Endothelial cell of umbilical vein (primary cell): ENCODE data around the gene ATXN2L. TPM values are rescaled to one million over a fixed set of nuclear protein-coding genes. Genes with fewer than 3 reads are reported as not detected.

Source experiments
- BruUV-seq: library from RNA; stranded (reverse); fragments of 400-500 nt; replicated peaks from 2 replicates; lab custom pipeline; 2021; lab: Mats Ljungman, UMichigan
- CTCF ChIA-PET: fragments of 300-600, 350-600 bp; sonication (Branson Sonifier 250); formaldehyde crosslinking; loops from one replicate; lab custom pipeline; 2021; ENCODE audit warnings: antibody characterized with exemption, inconsistent platforms; lab: Charles Lee
- POLR2A ChIA-PET: fragments of 300-600, 350-600 bp; sonication (Branson Sonifier 250); formaldehyde crosslinking; loops from one replicate; lab custom pipeline; 2021; ENCODE audit warnings: antibody characterized with exemption, inconsistent platforms; lab: Charles Lee
- DNase-seq: peaks from one replicate; pipeline ENCODE4 v3.0.0-alpha.2; 2011; ENCODE audit warnings: low read depth, low spot score
- FAIRE-seq: peaks from 2 replicates; lab custom pipeline; 2011; peaks lifted over from hg19 to GRCh38; lab: Jason Lieb, UNC
- H2AFZ ChIP-seq: 2 replicates; pipeline ENCODE4 v1.6.0; 2012; ENCODE audit warnings: low read depth, low read length, control low read depth, inconsistent platforms
- H3K27ac ChIP-seq: 2 replicates; pipeline ENCODE4 v1.5.1; 2011; ENCODE audit warnings: low read depth, mild to moderate bottlenecking, control low read depth, low read length, moderate library complexity; ENCODE audit not compliant: insufficient read depth
- H3K27me3 ChIP-seq, 2 experiments: 2 replicates each; pipeline versions ENCODE4 v1.6.0 to v1.6.1; 2011; ENCODE audit warnings: low read length in 2 of 2, mixed read lengths in 1 of 2; ENCODE audit not compliant: control insufficient read depth in 2 of 2, insufficient read depth in 2 of 2
- H3K36me3 ChIP-seq, 2 experiments: 2 replicates in 1 of 2; 3 replicates in 1 of 2; pipeline ENCODE4 v1.5.1; 2011; ENCODE audit warnings: low read length in 2 of 2, mild to moderate bottlenecking in 1 of 2, moderate library complexity in 1 of 2; ENCODE audit not compliant: control insufficient read depth in 2 of 2, insufficient read depth in 2 of 2; ENCODE audit errors: extremely low read depth in 1 of 2
- H3K4me1 ChIP-seq: 3 replicates; pipeline ENCODE4 v1.5.1; 2011; ENCODE audit warnings: mild to moderate bottlenecking, low read length; ENCODE audit not compliant: control insufficient read depth, insufficient read depth; ENCODE audit errors: extremely low read depth
- H3K4me2 ChIP-seq: 2 replicates; pipeline ENCODE4 v1.6.1; 2011; ENCODE audit warnings: low read length, control low read depth, mixed read lengths; ENCODE audit not compliant: insufficient read depth
- H3K4me3 ChIP-seq, 3 experiments: fragments of 200-600 bp in 1 of 3; sonication (generic), shearing (Covaris generic) in 1 of 3; replicated peaks in 1 of 3; 2 replicates each; pipeline ENCODE4 v1.5.1; 2011 to 2016; ENCODE audit warnings: control low read depth in 3 of 3, low read length in 3 of 3, mild to moderate bottlenecking in 2 of 3, inconsistent platforms in 1 of 3, low read depth in 1 of 3, moderate library complexity in 1 of 3; ENCODE audit not compliant: insufficient read depth in 1 of 3
- H3K79me2 ChIP-seq: 2 replicates; pipeline ENCODE4 v1.6.0; 2012; ENCODE audit warnings: low read length, inconsistent platforms; ENCODE audit not compliant: control insufficient read depth, insufficient read depth
- H3K9ac ChIP-seq: replicated peaks from 2 replicates; pipeline ENCODE3; 2011; ENCODE audit warnings: low read length, control low read depth; ENCODE audit not compliant: insufficient read depth; ENCODE audit errors: extremely low read depth
- H3K9me1 ChIP-seq: replicated peaks from 3 replicates; pipeline ENCODE4 v1.6.0; 2011; ENCODE audit warnings: mild to moderate bottlenecking, low read length; ENCODE audit not compliant: control insufficient read depth, insufficient read depth; ENCODE audit errors: extremely low read depth
- H3K9me3 ChIP-seq: replicated peaks from 2 replicates; pipeline ENCODE4 v1.5.1; 2012; ENCODE audit warnings: low read length, inconsistent platforms; ENCODE audit not compliant: control insufficient read depth, insufficient read depth
- H4K20me1 ChIP-seq: replicated peaks from 2 replicates; pipeline ENCODE3; 2011; ENCODE audit warnings: mild to moderate bottlenecking, low read length; ENCODE audit not compliant: control insufficient read depth, insufficient read depth; ENCODE audit errors: extremely low read depth
- EZH2 ChIP-seq: IDR thresholded peaks from 2 replicates; pipeline ENCODE4 v1.6.1; 2012; ENCODE audit warnings: borderline replicate concordance, low read depth, mild to moderate bottlenecking, moderate library complexity, low read length, inconsistent platforms; ENCODE audit not compliant: severe bottlenecking
- FOS ChIP-seq: IDR thresholded peaks from 2 replicates; pipeline ENCODE4 v1.6.1; 2011; ENCODE audit warnings: mild to moderate bottlenecking, low read length, moderate library complexity, borderline replicate concordance; ENCODE audit not compliant: insufficient read depth
- GATA2 ChIP-seq: IDR thresholded peaks from 2 replicates; pipeline ENCODE4 v1.7.0; 2011; ENCODE audit warnings: low read depth, mild to moderate bottlenecking, moderate library complexity, mixed read lengths, low read length; ENCODE audit not compliant: insufficient read length, insufficient read depth
- JUN ChIP-seq: IDR thresholded peaks from 2 replicates; pipeline ENCODE4 v1.6.1; 2011; ENCODE audit warnings: borderline replicate concordance, low read depth; ENCODE audit not compliant: insufficient read length, insufficient read depth
- MYC ChIP-seq: IDR thresholded peaks from one replicate; pipeline ENCODE4 v1.6.1; 2011; ENCODE audit warnings: mild to moderate bottlenecking, low read depth, low read length
- POLR2A ChIP-seq: IDR thresholded peaks from 2 replicates; pipeline ENCODE4 v1.6.1; 2012; ENCODE audit warnings: low read depth, mild to moderate bottlenecking, control low read depth, low read length
- POLR2AphosphoS5 ChIP-seq: IDR thresholded peaks from 2 replicates; pipeline ENCODE4 v1.6.1; 2012; ENCODE audit warnings: low read depth, mild to moderate bottlenecking, control low read depth, low read length, moderate library complexity; ENCODE audit not compliant: insufficient read depth
- dilution Hi-C: fragments of 300-500 bp; cut with MboI; formaldehyde crosslinking; loops from one replicate; pipeline ENCODE4 v1.15.0; 2019; ENCODE audit warnings: low sequenced_read_pairs; ENCODE audit not compliant: extremely low pct_ligation_motif_present
- intact Hi-C: fragments of 100-400 bp; cut with micrococcal nuclease; formaldehyde crosslinking; loops from one replicate; pipeline ENCODE4 v1.10.0; 2022
- polyA plus RNA-seq, 4 experiments: library from polyadenylated mRNA; depleted of rRNA in 3 of 4; stranded (reverse) in 3 of 4; unstranded in 1 of 4; fragments of >200 nt; gene quantifications; 2 replicates each; pipeline versions ENCODE4 v1.2.1 to v1.2.3, GENCODE V29; 2011 to 2012; ENCODE audit warnings: missing spikeins in 1 of 4
- total RNA-seq: library from RNA; stranded (reverse); gene quantifications from 2 replicates; pipeline ENCODE4 v1.2.3, GENCODE V29; 2021
- TF ChIP-seq, protein P1 (sequence below): IDR thresholded peaks from 2 replicates; pipeline ENCODE4 v1.6.1; 2011; ENCODE audit not compliant: insufficient read depth, insufficient read length
- TF ChIP-seq, protein P2 (sequence below), 2 donors: IDR thresholded peaks; 1 replicate in 1 of 2; 2 replicates in 1 of 2; pipeline ENCODE4 v1.5.1; 2011; ENCODE audit warnings: low read length in 2 of 2, mild to moderate bottlenecking in 2 of 2, moderate library complexity in 2 of 2, control low read depth in 1 of 2, inconsistent platforms in 1 of 2, low read depth in 1 of 2; ENCODE audit not compliant: insufficient read depth in 1 of 2; ENCODE audit errors: extremely low read depth in 1 of 2

ATXN2L gene
- total and polyA plus RNA-seq, 2 donors (not counting 3 experiments of a cell fraction or from before 2014, with no cell fraction given) = 59.0 to 208 TPM

DNA sequence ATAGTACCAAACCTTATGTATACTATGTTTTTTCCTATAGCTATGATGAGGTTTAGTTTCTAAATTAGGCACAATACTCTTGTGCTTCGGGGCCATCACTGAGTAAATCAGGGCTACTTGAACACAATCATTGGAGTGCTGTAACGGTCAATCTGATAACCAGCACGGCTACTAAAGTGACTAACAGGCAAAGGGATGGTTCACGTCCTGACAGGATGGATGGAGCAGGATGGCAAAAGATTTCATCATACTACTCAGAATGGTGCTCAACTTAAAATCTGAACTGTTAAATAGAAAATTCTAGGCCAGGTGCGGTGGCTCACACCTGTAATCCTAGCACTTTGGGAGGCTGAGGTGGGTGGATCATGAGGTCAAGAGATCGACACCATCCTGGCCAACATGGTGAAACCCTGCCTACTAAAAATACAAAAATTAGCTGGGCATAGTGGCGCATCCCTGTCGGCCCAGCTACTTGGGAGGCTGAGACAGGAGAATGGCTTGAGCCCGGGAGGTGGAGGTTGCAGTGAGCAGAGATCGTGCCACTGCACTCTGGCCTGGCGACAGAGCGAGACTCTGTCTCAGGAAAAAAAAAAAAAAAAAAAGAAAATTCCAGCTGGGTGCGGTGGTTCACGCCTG, 16.3 kb downstream of the ATXN2L start:
- intact Hi-C loops (no loop called here), dilution Hi-C loops (no loop called here)
- H3K36me3 ChIP-seq = peaks cover 16 to 49% of the 10 kb centered on the region in 2 experiments
- no peak overlapping the region for H2AFZ ChIP-seq
- no peak overlapping the region for H3K4me2 ChIP-seq
- H3K9me1 ChIP-seq = no peaks in the 10 kb centered on the region
- no peaks in the 10 kb centered on the region for H4K20me1 ChIP-seq
- BruUV-seq = no TSS peak
- peaks cover 2% of the 10 kb centered on the region for H3K79me2 ChIP-seq
- TF ChIP-seq EZH2 = no peak
- TF ChIP-seq, protein P1, sequence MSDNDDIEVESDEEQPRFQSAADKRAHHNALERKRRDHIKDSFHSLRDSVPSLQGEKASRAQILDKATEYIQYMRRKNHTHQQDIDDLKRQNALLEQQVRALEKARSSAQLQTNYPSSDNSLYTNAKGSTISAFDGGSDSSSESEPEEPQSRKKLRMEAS = no peak
- no peak for TF ChIP-seq FOS
- TF ChIP-seq GATA2 = no peak
- TF ChIP-seq, protein P2, sequence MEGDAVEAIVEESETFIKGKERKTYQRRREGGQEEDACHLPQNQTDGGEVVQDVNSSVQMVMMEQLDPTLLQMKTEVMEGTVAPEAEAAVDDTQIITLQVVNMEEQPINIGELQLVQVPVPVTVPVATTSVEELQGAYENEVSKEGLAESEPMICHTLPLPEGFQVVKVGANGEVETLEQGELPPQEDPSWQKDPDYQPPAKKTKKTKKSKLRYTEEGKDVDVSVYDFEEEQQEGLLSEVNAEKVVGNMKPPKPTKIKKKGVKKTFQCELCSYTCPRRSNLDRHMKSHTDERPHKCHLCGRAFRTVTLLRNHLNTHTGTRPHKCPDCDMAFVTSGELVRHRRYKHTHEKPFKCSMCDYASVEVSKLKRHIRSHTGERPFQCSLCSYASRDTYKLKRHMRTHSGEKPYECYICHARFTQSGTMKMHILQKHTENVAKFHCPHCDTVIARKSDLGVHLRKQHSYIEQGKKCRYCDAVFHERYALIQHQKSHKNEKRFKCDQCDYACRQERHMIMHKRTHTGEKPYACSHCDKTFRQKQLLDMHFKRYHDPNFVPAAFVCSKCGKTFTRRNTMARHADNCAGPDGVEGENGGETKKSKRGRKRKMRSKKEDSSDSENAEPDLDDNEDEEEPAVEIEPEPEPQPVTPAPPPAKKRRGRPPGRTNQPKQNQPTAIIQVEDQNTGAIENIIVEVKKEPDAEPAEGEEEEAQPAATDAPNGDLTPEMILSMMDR (IDR thresholded peaks at IDR 0.05; ENCODE audit: extremely low read depth in 1 of 2, insufficient read depth in 1 of 2, low read depth in 1 of 2, low read length in 2 of 2) = no peak
- TF ChIP-seq POLR2A = no peak
- no peak for TF ChIP-seq POLR2AphosphoS5
- no peak for TF ChIP-seq JUN
- no peak for TF ChIP-seq MYC
- H3K27me3 ChIP-seq = no peaks in the 10 kb centered on the region
- ChIA-PET POLR2A (no interaction called here), CTCF (no interaction called here)
- no peaks in the 10 kb centered on the region for H3K9me3 ChIP-seq
- FAIRE-seq (no peak), DNase-seq (no peak)
- no peak overlapping the region for H3K27ac ChIP-seq
- no peak overlapping the region for H3K9ac ChIP-seq
- no peak overlapping the region for H3K4me3 ChIP-seq
- no peaks in the 10 kb centered on the region for H3K4me1 ChIP-seq
